ENCODE results near the gene ARHGAP26.

Gene ARHGAP26

GRCh38 chr5:142910128-142910527 lies 140.0 kb downstream of the ARHGAP26 start:
- no peak for DNase-seq (ENCODE audit: low read depth, low spot score)
- no peaks in the 10 kb centered on the region for H3K4me1 ChIP-seq (ENCODE audit: insufficient read depth, insufficient read length)
- no peaks in the 10 kb centered on the region for H3K9me3 ChIP-seq (ENCODE audit: insufficient read depth, low read length)
- no peaks in the 10 kb centered on the region for H3K36me3 ChIP-seq (ENCODE audit: insufficient read depth, insufficient read length, low read length)
- no peak for TF ChIP-seq YY1 (IDR thresholded peaks at IDR 0.05; ENCODE audit: insufficient read depth, insufficient read length)
- TF ChIP-seq ZNF274 (IDR thresholded peaks at IDR 0.05; ENCODE audit: low read depth, low read length): no peak
- no peak for TF ChIP-seq SUZ12 (IDR thresholded peaks at IDR 0.05; ENCODE audit: extremely low read depth, insufficient read depth, insufficient read length)
- no peak overlapping the region for H3K9ac ChIP-seq (ENCODE audit: insufficient read length, low read depth)
- no peak overlapping the region for H3K4me3 ChIP-seq (ENCODE audit: insufficient read length, low read depth)
- no peaks in the 10 kb centered on the region for H3K27me3 ChIP-seq (ENCODE audit: insufficient read depth, insufficient read length)

- Histone ChIP-seq H3K4me1 (ENCODE audit: insufficient read depth, insufficient read length) (no peaks in the 10 kb centered on the region), H3K9ac (ENCODE audit: insufficient read length, low read depth) (no peak overlapping the region), H3K27me3 (ENCODE audit: insufficient read depth, insufficient read length) (no peaks in the 10 kb centered on the region), H3K36me3 (ENCODE audit: insufficient read depth, insufficient read length, low read length) (no peaks in the 10 kb centered on the region), H3K9me3 (ENCODE audit: insufficient read depth, low read length) (no peaks in the 10 kb centered on the region), H3K4me3 (ENCODE audit: insufficient read length, low read depth) (no peak overlapping the region)
- TF ChIP-seq YY1 (IDR thresholded peaks at IDR 0.05; ENCODE audit: insufficient read depth, insufficient read length): no peak
- TF ChIP-seq ZNF274 (IDR thresholded peaks at IDR 0.05; ENCODE audit: low read depth, low read length): no peak
- TF ChIP-seq SUZ12 (IDR thresholded peaks at IDR 0.05; ENCODE audit: extremely low read depth, insufficient read depth, insufficient read length): no peak
- no peak for DNase-seq (ENCODE audit: low read depth, low spot score)
Observed at GRCh38 chr5:142911170-142911569, 141.0 kb downstream of the ARHGAP26 start.

DNA sequence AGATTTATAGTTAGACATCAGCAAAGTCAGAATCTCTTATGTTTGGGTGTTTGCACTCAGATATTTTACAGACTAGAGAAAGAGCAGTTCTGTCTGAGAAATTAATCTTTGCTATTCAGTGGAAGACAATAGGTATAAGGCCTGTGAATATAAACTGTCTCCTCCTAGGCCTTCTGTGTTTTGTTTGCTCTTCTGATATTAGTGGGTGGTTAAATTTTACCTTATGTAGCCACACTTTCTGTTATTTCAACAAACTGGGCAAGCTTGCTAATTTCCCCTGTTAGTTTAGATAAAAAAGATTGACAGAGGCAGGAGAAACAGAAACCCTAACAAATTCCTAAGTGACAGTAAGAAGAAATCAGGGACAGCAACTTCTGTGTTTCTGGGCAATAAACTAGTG lies 141.6 kb downstream of the ARHGAP26 start:
- no peak for TF ChIP-seq YY1 (IDR thresholded peaks at IDR 0.05; ENCODE audit: insufficient read depth, insufficient read length)
- TF ChIP-seq ZNF274 (IDR thresholded peaks at IDR 0.05; ENCODE audit: low read depth, low read length): no peak
- TF ChIP-seq SUZ12 (IDR thresholded peaks at IDR 0.05; ENCODE audit: extremely low read depth, insufficient read depth, insufficient read length): no peak
- no peak for DNase-seq (ENCODE audit: low read depth, low spot score)
- H3K4me3 ChIP-seq (ENCODE audit: insufficient read length, low read depth): no peak overlapping the region
- no peak overlapping the region for H3K9ac ChIP-seq (ENCODE audit: insufficient read length, low read depth)
- no peaks in the 10 kb centered on the region for H3K4me1 ChIP-seq (ENCODE audit: insufficient read depth, insufficient read length)
- H3K27me3 ChIP-seq (ENCODE audit: insufficient read depth, insufficient read length): no peaks in the 10 kb centered on the region
- no peaks in the 10 kb centered on the region for H3K36me3 ChIP-seq (ENCODE audit: insufficient read depth, insufficient read length, low read length)
- no peaks in the 10 kb centered on the region for H3K9me3 ChIP-seq (ENCODE audit: insufficient read depth, low read length)

DNA sequence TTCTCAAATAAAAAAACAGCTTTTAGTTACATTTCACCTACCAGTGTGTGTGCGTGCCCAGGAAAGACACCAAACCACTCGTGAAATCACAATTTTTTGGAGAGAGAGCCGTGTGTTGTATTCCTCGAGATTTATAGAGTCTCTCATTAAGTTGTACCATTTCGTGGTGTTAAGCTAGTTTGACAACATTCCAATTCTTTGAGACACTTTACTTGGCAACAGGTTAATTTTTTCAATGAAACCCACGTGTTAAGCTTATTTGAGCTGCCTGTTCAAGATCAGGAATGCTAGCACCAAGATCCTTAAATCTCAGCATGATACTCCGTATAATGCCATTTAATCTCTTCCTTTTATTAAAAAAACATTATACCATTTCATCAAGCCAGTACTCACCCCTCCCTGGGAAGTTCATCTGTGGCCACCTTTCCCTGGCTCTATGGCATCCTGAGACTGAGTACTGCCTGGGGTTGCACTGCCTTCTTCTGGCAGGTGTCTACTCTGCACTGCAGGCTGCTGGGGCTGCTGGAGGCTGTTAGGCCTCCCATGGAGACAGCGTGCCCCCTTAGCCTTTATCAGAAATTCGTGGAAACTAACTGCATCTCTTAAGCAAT lies 143.7 kb downstream of the ARHGAP26 start:
- no peaks in the 10 kb centered on the region for H3K4me1 ChIP-seq (ENCODE audit: insufficient read depth, insufficient read length)
- H3K36me3 ChIP-seq (ENCODE audit: insufficient read depth, insufficient read length, low read length): no peaks in the 10 kb centered on the region
- H3K27me3 ChIP-seq (ENCODE audit: insufficient read depth, insufficient read length): no peaks in the 10 kb centered on the region
- TF ChIP-seq YY1 (IDR thresholded peaks at IDR 0.05; ENCODE audit: insufficient read depth, insufficient read length): no peak
- TF ChIP-seq ZNF274 (IDR thresholded peaks at IDR 0.05; ENCODE audit: low read depth, low read length): no peak
- no peak for TF ChIP-seq SUZ12 (IDR thresholded peaks at IDR 0.05; ENCODE audit: extremely low read depth, insufficient read depth, insufficient read length)
- H3K9me3 ChIP-seq (ENCODE audit: insufficient read depth, low read length): no peaks in the 10 kb centered on the region
- no peak overlapping the region for H3K4me3 ChIP-seq (ENCODE audit: insufficient read length, low read depth)
- DNase-seq (ENCODE audit: low read depth, low spot score): no peak
- no peak overlapping the region for H3K9ac ChIP-seq (ENCODE audit: insufficient read length, low read depth)

DNA sequence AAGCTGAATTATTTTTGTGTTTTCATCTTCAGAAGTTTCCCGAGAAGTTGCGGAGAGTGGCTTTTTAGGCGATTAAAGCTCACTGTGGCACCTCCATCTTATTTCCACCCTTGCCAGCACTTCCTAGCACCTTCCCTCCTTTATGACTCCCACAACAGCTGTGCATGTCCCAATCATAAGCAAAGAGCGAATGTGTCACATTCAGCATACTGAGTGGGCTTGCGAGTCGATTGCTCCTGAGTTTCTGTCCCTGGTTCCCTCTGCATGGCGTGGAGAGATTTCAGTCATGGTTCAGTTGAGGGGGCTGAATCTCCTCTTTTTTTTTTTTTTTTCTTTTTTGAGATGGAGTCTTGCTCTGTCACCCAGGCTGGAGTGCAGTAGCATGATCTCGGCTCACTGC lies 144.9 kb downstream of the ARHGAP26 start:
- no peak for DNase-seq (ENCODE audit: low read depth, low spot score)
- no peak overlapping the region for H3K4me3 ChIP-seq (ENCODE audit: insufficient read length, low read depth)
- no peaks in the 10 kb centered on the region for H3K9me3 ChIP-seq (ENCODE audit: insufficient read depth, low read length)
- no peaks in the 10 kb centered on the region for H3K4me1 ChIP-seq (ENCODE audit: insufficient read depth, insufficient read length)
- H3K36me3 ChIP-seq (ENCODE audit: insufficient read depth, insufficient read length, low read length): no peaks in the 10 kb centered on the region
- H3K9ac ChIP-seq (ENCODE audit: insufficient read length, low read depth): no peak overlapping the region
- TF ChIP-seq SUZ12 (IDR thresholded peaks at IDR 0.05; ENCODE audit: extremely low read depth, insufficient read depth, insufficient read length) (no peak), YY1 (IDR thresholded peaks at IDR 0.05; ENCODE audit: insufficient read depth, insufficient read length) (no peak), ZNF274 (IDR thresholded peaks at IDR 0.05; ENCODE audit: low read depth, low read length) (no peak)
- no peaks in the 10 kb centered on the region for H3K27me3 ChIP-seq (ENCODE audit: insufficient read depth, insufficient read length)

DNA sequence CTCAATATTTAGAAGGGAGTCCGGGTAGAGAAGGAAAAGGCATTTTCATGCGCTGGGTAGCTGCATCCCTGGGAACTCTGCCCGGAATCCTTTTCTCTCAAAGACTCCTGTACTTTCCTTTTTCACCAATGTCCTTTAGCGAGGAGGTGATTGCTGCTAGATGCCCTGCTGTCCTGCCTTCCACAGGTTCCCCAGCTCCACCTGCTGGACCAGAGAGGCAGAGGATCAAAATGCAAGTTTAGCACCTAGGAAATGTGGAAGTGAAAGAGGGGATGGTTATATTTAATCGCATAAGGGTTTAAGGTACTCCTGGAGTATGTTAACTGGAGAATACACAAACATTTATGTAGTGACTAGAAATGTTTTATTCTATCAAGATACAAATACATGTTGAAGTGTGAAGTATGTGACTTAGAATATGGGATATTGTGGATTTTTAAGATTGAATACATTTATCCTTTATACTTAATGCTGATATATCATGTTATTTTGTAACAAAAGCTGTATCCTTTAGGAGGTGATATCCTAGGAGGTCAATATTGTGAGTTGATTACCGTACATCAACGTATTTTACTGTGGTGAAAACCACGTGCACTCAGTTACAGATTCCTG lies 145.7 kb downstream of the ARHGAP26 start:
- no peaks in the 10 kb centered on the region for H3K4me1 ChIP-seq (ENCODE audit: insufficient read depth, insufficient read length)
- TF ChIP-seq ZNF274 (IDR thresholded peaks at IDR 0.05; ENCODE audit: low read depth, low read length) (no peak), SUZ12 (IDR thresholded peaks at IDR 0.05; ENCODE audit: extremely low read depth, insufficient read depth, insufficient read length) (no peak), YY1 (IDR thresholded peaks at IDR 0.05; ENCODE audit: insufficient read depth, insufficient read length) (no peak)
- no peaks in the 10 kb centered on the region for H3K27me3 ChIP-seq (ENCODE audit: insufficient read depth, insufficient read length)
- no peak overlapping the region for H3K4me3 ChIP-seq (ENCODE audit: insufficient read length, low read depth)
- no peak overlapping the region for H3K9ac ChIP-seq (ENCODE audit: insufficient read length, low read depth)
- no peaks in the 10 kb centered on the region for H3K36me3 ChIP-seq (ENCODE audit: insufficient read depth, insufficient read length, low read length)
- peak; percentile 39 for DNase-seq (ENCODE audit: low read depth, low spot score)
- H3K9me3 ChIP-seq (ENCODE audit: insufficient read depth, low read length): no peaks in the 10 kb centered on the region

DNA sequence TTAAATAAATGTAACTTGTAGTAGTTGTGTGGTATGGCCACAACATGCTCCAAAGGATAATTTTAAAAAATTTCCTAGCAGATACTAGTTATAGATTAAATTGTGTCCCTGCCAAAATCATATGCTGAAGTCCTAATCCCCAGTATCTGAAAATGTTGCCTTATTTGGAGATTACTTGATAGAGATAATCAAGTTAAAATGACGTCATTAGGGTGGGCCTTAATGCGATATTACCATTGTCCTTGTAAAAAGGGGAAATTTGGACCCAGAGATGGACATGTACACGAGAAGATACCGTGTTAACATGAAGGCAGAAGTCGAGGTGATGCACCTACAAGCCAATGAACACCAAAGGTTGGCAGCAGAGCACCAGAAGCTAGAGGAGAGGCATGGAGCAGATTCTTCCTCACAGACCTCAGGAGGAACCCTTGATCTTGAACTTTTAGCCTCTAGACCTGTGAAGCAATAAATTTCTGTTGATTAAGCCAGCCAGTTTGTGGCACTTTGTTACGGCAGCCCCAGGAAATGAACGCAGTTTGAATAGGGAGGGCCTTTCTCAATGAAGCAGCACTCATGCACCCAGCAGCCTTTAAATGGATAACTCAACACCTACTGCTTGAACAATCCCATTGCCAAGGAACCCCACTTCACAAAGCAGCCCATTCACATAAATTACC lies 148.9 kb downstream of the ARHGAP26 start:
- no peaks in the 10 kb centered on the region for H3K36me3 ChIP-seq (ENCODE audit: insufficient read depth, insufficient read length, low read length)
- H3K4me3 ChIP-seq (ENCODE audit: insufficient read length, low read depth): no peak overlapping the region
- H3K9me3 ChIP-seq (ENCODE audit: insufficient read depth, low read length): no peaks in the 10 kb centered on the region
- no peaks in the 10 kb centered on the region for H3K4me1 ChIP-seq (ENCODE audit: insufficient read depth, insufficient read length)
- TF ChIP-seq YY1 (IDR thresholded peaks at IDR 0.05; ENCODE audit: insufficient read depth, insufficient read length) (no peak), SUZ12 (IDR thresholded peaks at IDR 0.05; ENCODE audit: extremely low read depth, insufficient read depth, insufficient read length) (no peak), ZNF274 (IDR thresholded peaks at IDR 0.05; ENCODE audit: low read depth, low read length) (no peak)
- DNase-seq (ENCODE audit: low read depth, low spot score): no peak
- H3K9ac ChIP-seq (ENCODE audit: insufficient read length, low read depth): no peak overlapping the region
- H3K27me3 ChIP-seq (ENCODE audit: insufficient read depth, insufficient read length): no peaks in the 10 kb centered on the region

Data from NT2/D1 (cell line).